Fibroblast of mammary gland (primary cell): ENCODE measurements around the gene CHID1.

Source experiments
- DNase-seq: peaks from one replicate; pipeline ENCODE4 v3.0.0-alpha.2; 2010; ENCODE audit warnings: low read depth
- H3K4me3 ChIP-seq: 2 replicates; pipeline ENCODE4 v1.5.1; 2011; ENCODE audit warnings: low read depth, mild to moderate bottlenecking, low read length, moderate library complexity; ENCODE audit not compliant: control insufficient read depth
- TF ChIP-seq, protein P1 (sequence below): conservative IDR thresholded peaks from 2 replicates; pipeline ENCODE4 v1.5.1; 2011; ENCODE audit warnings: low read depth, low read length, inconsistent platforms; ENCODE audit not compliant: control insufficient read depth, insufficient read depth

The CHID1 gene

DNA sequence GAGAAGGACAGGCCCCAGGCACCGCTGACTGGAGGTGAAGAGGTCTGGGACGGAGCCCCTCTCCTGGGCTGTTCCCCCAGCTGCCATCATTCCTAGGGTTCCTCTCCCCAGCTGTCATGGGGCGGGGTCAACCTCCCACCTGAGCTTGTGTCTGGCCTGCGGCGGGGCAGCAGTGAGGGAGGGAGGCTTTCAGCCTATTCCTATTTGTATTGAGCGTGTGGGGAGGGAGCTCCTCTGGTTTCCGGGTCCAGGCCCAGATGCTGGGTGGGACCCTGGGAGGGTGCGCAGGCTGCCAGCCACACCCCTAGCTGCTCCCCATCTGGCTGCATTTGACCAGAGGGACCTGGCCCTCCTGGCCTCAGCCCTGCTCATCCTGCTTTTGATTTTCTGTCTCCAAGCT lies 54.2 kb downstream of the CHID1 start:
- no peak for DNase-seq
- TF ChIP-seq, protein P1, sequence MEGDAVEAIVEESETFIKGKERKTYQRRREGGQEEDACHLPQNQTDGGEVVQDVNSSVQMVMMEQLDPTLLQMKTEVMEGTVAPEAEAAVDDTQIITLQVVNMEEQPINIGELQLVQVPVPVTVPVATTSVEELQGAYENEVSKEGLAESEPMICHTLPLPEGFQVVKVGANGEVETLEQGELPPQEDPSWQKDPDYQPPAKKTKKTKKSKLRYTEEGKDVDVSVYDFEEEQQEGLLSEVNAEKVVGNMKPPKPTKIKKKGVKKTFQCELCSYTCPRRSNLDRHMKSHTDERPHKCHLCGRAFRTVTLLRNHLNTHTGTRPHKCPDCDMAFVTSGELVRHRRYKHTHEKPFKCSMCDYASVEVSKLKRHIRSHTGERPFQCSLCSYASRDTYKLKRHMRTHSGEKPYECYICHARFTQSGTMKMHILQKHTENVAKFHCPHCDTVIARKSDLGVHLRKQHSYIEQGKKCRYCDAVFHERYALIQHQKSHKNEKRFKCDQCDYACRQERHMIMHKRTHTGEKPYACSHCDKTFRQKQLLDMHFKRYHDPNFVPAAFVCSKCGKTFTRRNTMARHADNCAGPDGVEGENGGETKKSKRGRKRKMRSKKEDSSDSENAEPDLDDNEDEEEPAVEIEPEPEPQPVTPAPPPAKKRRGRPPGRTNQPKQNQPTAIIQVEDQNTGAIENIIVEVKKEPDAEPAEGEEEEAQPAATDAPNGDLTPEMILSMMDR, result no peak
- no peak overlapping the region for H3K4me3 ChIP-seq

DNA sequence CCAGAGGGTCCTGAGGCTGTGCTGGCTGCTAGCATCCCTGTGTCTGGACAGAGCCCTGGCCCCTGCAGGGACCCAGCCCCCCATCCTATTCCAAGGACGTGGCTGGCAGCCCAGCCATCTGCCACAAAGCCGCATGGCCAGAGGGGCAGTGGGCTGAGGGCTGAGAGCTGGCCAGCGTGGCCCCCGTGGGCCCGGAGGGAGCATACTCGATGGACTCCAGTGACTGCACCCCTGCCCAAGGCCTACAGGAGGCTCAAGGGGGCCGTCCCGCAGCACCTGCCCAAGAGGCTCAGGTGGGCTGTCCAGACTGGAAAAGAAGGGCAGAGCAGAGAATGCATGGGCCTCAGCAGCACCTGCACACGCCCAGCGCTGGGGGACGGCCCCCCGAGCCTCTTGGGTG lies 54.8 kb downstream of the CHID1 start:
- TF ChIP-seq, protein P1, result no peak
- DNase-seq, result no peak
- H3K4me3 ChIP-seq, result no peak overlapping the region

DNA sequence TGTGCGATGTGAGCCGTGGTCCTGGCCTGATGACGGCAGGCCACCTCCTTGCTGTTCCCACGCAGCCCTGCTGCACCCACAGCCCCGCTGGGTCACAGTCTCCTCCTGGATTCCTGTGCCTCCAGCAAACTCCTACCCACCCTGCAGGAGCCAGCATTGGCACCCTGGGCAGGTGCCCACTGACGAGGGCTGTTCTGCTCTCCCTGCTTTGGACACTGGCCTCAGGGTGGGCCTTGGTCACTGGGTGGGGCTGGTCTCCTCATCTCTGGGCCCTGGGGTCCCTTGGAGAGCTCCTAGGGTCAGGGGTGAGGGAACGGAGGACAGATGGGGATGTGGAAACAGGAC lies 55.3 kb downstream of the CHID1 start:
- TF ChIP-seq, protein P1, result no peak

DNA sequence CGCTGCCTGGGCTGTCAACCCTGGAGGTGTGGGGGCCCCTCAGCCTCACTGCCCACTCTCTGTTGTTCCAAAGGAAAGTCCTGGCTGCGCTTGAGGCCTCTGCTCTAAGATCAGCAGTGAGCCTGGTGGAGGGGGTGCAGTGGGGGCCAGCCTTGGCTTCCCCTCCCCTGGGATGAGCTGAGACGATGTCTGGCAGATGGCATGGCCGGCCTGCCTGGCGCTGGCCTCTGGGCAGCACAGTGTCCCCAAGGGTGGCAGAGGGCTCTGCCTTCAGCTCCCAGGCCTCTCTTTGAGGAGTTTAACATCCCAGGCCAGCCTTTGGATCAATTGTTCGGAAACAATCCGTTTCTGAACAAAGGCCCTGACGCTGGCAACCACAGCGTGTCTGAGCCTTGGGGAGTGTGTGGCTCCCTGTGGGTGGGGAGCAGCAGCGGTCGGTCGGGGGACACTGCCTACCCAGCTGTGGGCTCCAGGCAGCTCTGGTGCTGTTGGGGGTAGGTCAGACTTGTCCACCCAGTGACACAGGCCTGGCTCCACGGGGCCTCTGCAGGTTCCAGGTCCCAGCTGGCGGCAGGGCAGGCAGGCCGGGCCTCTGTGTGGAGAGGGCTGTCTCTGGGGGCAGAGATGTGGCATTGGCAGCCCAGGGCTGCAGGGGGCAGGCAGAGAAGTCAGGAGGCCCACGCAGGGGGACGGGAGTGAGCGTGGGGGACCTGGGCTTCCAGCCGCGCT lies 55.8 kb downstream of the CHID1 start:
- DNase-seq, result no peak
- TF ChIP-seq, protein P1, result no peak
- no peak overlapping the region for H3K4me3 ChIP-seq

More for the DNA sequence above, 55.3 kb downstream of the CHID1 start:
- no peak overlapping the region for H3K4me3 ChIP-seq
- DNase-seq, result no peak

DNA sequence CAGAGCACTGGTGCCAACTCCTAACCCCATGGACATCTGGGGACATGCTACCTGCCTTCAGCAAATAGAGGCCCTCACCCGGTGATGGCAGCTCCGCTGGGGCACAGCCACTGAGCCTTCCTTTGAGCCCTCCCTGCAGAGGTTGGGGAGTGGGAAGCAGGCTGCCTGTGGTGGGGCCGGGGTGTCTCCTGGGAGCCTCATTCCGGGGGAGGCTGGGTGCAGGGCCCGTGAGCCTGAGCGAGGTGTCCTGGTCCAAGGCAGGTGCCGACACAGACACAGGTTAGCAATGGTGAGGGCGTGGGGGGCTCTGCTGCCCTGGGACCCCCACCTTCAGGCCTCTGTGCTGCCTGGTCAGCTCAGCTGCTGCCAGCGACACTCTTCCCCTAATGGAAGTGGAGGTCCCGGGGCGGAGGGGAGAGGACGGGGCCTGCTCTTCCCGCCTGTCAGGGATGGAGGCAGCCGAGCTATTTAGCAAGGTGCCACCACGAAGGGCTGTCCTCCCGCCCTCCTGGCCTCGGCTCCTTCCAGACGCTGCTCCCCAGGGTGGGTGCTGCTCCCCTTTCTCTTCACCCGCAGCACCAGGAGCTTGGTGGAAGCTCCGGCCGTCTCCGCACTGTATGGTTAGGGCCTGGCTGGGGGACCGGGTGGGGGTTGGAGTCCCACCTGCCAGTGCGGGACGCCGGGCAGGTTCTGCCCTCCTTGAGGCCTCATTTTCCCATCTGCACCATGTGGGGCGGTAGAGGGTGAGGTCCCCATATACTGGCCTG lies 56.7 kb downstream of the CHID1 start:
- DNase-seq, result no peak
- TF ChIP-seq, protein P1, result no peak

DNA sequence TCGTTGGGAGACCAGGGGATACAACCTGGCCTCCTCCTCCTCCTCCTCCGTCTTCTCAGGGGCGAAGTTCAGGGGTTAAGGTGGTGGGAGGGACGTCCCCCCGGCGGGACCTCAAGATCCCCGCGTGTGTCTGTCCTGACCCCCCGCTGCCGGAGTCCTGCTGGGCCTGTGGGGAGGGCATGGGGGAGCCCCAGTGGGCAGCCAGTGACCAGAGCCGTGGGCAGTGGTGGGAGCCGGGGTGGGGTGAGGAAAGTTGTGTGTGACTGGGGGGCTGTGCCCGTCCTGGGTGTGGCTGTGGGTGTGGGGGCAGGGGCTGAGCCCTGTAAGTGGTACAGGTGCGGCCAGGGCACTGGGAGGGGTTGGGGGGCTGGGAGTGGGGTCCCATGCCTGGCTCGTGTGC lies 57.8 kb downstream of the CHID1 start:
- no peak for DNase-seq
- TF ChIP-seq, protein P1, result no peak
- no peak overlapping the region for H3K4me3 ChIP-seq

More for the DNA sequence above, 56.7 kb downstream of the CHID1 start:
- no peak overlapping the region for H3K4me3 ChIP-seq
